Coronary artery (tissue), 2 donors: Measurements from ENCODE around the gene GABBR2.

ENCODE experiments used
- DNase-seq: peaks from one replicate; pipeline ENCODE4 v3.0.0-alpha.2; 2017; ENCODE audit warnings: low spot score
- H3K27ac ChIP-seq, 2 donors: fragments of 200-600 bp; sonication (generic); one replicate each; pipeline ENCODE4 v1.5.1; 2016 to 2019
- H3K4me3 ChIP-seq: fragments of 200-600 bp; sonication (generic); 2 replicates; pipeline ENCODE4 v1.5.1; 2016; ENCODE audit warnings: mild to moderate bottlenecking, moderate library complexity
- TF ChIP-seq, protein P1 (sequence below): fragments of 200-600 bp; sonication (generic); IDR thresholded peaks from one replicate; pipeline ENCODE4 v1.5.1; 2019; ENCODE audit warnings: antibody characterized with exemption

GABBR2 gene

DNA sequence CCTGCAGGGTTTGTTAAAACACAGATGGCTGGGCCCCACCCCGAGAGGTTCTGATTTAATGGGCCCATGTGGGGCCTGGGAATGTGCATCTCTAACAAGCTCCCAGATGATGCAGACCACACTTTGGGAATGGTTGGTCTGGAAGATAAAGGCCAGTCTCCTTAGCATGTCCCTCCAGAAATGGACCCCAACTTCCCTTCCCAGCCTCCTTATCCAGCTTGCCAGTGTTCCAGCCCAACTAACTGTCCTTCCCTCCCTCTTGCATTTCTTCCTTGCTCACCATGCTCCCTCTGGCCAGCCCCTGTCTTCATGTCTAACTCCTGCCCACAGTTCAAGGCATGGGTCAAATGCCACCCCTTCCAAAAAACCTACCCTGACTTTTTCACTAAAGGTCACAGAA lies 257.2 kb downstream of the GABBR2 start:
- peak; percentile 50 for DNase-seq
- H3K4me3 ChIP-seq, result no peak overlapping the region
- TF ChIP-seq, protein P1, sequence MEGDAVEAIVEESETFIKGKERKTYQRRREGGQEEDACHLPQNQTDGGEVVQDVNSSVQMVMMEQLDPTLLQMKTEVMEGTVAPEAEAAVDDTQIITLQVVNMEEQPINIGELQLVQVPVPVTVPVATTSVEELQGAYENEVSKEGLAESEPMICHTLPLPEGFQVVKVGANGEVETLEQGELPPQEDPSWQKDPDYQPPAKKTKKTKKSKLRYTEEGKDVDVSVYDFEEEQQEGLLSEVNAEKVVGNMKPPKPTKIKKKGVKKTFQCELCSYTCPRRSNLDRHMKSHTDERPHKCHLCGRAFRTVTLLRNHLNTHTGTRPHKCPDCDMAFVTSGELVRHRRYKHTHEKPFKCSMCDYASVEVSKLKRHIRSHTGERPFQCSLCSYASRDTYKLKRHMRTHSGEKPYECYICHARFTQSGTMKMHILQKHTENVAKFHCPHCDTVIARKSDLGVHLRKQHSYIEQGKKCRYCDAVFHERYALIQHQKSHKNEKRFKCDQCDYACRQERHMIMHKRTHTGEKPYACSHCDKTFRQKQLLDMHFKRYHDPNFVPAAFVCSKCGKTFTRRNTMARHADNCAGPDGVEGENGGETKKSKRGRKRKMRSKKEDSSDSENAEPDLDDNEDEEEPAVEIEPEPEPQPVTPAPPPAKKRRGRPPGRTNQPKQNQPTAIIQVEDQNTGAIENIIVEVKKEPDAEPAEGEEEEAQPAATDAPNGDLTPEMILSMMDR, result no peak
- H3K27ac ChIP-seq, result no peak overlapping the region

DNA sequence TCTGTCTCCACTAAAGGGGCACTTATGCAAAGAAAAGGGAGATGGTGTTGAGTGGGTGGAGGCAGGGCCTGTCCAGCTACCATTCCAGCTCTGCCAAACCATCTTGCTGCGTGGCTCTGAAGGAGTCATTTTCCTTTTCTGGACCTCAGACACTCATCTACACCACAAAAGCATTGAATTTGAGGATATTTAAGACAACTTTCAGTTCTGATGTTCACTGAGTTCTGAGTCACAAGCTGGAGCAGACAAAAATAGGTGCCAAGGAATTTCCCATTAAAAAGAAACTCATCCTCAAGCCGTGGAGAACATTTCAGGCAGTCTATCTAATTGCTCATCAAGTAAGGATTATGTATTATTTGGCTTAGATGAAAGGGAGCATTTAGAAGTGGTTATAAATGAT lies 258.2 kb downstream of the GABBR2 start:
- Histone ChIP-seq H3K4me3 (no peak overlapping the region), H3K27ac (no peak overlapping the region)
- DNase-seq, result peak; percentile 22
- TF ChIP-seq, protein P1, result no peak

DNA sequence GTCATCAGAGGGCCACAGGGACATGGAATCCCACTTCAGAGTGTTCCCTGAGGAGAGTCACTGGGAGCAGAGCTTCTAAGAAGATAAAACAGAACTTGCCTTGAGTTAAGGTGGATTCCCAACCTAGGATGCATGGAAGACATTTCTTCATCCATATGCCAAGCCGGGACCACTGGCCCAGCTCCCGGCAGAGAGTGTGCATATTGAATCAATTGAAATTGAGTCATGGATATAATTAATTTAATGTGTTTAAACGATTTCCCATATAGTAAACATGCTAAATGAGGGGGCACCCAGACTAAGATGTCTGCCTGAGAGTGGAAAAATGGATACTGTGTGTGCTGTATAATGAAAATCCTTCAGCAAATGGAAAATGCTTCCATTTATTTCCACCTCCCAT lies 258.9 kb downstream of the GABBR2 start:
- TF ChIP-seq, protein P1, result no peak
- no peak for DNase-seq
- Histone ChIP-seq H3K27ac (no peak overlapping the region), H3K4me3 (no peak overlapping the region)

DNA sequence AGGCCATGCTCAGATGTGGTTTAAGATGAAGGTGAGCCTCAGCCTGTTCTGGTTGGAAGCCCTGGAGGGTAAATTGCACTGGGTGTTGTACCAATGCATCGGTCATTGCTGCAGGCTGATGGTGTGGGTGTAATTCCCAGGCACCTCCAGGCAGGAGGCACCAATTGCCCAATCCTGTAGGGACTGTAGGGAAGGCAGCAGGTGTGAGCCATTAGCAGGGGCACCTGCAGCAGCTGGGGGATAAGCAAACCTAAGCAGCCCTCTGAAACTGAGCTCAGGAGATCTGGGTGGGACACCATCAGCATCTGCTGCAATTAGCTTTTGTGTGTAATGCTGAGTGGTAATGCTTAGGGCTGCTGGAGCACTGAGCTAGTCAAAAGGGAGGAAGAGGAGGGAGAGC lies 263.2 kb downstream of the GABBR2 start:
- TF ChIP-seq, protein P1, result no peak
- no peak overlapping the region for H3K4me3 ChIP-seq
- H3K27ac ChIP-seq, result no peak overlapping the region
- DNase-seq, result no peak

DNA sequence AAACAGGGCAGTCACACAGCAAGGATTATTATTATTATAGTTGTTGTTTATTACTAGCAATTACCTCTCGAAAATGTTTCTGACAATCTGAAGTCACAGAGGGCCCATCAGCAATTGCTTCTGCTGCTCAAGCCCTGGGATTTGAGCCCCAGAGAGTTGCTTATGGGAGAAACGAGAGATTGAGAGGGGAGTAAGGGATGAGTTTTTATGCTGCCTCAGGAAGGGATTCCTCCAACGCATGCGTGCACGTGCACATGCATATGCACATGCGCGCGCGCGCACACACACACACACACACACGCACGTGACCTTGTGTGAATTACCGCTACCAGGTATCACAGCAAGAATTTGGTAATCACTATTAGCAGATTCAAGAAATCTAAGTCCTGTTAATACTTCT lies 264.1 kb downstream of the GABBR2 start:
- no peak for DNase-seq
- no peak overlapping the region for H3K4me3 ChIP-seq
- H3K27ac ChIP-seq, result no peak overlapping the region
- TF ChIP-seq, protein P1, result no peak

DNA sequence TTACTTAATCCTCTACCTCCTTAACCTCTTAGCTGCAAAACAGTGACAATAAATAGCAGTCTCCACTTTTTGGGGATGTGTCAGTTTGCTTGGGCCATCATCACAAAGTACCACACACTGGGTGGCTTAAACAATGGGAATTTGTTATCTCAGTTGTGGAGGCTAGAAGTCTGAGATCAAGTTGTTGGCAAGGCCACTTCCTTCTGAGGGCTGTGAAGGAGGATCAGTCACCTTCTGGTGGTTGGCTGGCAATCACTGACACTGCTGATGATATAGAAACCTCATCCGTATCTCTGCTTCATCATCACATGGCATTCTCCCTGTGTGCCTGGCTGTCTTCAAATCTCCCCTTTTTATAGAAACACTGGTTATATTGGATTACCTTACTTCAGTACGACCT lies 266.2 kb downstream of the GABBR2 start:
- DNase-seq, result no peak
- no peak overlapping the region for H3K4me3 ChIP-seq
- TF ChIP-seq, protein P1, result no peak
- no peak overlapping the region for H3K27ac ChIP-seq

DNA sequence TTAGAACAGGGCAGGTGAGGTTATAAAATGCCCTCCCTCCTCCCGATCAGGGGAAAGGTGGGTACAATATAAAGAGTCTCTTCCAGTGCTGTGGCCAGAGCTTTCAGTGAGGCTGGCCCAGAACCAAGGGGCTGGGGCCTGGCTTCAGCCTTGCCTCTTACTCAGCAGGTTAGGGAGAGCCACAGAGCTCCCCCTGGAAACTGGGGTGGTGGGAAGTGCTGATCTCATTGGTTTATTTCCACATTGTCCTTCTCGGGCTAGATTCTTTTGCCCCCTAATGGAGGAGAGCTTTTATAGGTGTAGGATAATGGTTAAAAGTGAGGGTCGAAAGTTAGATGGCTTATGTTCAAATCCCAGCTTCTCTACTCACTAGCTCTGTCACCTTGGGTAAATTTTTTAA lies 266.6 kb downstream of the GABBR2 start:
- TF ChIP-seq, protein P1, result no peak
- Histone ChIP-seq H3K4me3 (no peak overlapping the region), H3K27ac (no peak overlapping the region)
- no peak for DNase-seq
